ENCODE measurements around the gene STRIP2. TPM values are rescaled to one million over a fixed set of nuclear protein-coding genes. Genes with fewer than 3 reads are reported as not detected.
"Not testable (repeated sequence)": the region's sequence is repeated elsewhere in the genome, so short reads cannot be mapped to it uniquely, and the experiment has no call there.

Gene STRIP2
- total RNA-seq, 2 donors from 2014 or later = 0.28 to 2.4 TPM

GRCh38 chr7:129479831-129480230 is 45.6 kb downstream of the STRIP2 start:
- intact Hi-C loops (cut with DNase I, micrococcal nuclease) = no loop called here
- DNase-seq = no peak
- no peak for ATAC-seq

GRCh38 chr7:129480674-129481363 is 46.6 kb downstream of the STRIP2 start:
- intact Hi-C loops (cut with DNase I, micrococcal nuclease) = no loop called here
- ATAC-seq (no peak), DNase-seq (no peak)

- DNase-seq; ATAC-seq; intact Hi-C loops (cut with DNase I, micrococcal nuclease): not testable (repeated sequence)
Observed at GRCh38 chr7:129481376-129481775, 47.1 kb downstream of the STRIP2 start.

DNA sequence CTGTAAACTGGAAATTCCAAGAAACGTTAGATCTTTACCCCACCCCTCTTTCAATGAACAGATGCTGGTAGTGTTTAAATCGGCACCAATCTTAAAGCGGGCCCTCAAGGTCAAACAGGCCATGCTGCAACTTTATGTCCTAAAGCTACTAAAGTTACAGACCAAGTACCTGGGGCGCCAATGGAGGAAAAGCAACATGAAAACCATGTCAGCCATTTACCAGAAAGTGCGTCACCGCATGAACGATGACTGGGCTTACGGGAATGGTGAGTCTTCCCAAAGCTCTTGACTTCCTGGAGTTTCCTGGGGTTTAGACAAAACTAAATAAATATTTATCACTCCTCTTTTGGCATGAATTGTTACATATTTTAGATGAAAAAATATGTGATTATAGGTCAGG is 48.5 kb downstream of the STRIP2 start:
- intact Hi-C loops (cut with DNase I, micrococcal nuclease) = no loop called here
- no peak for ATAC-seq

GRCh38 chr7:129489491-129489890 is 55.3 kb downstream of the STRIP2 start:
- ATAC-seq = no peak
- no peak for DNase-seq
- intact Hi-C loops (cut with DNase I, micrococcal nuclease) = no loop called here

More for the DNA sequence above, 48.5 kb downstream of the STRIP2 start:
- no peak for DNase-seq

DNA sequence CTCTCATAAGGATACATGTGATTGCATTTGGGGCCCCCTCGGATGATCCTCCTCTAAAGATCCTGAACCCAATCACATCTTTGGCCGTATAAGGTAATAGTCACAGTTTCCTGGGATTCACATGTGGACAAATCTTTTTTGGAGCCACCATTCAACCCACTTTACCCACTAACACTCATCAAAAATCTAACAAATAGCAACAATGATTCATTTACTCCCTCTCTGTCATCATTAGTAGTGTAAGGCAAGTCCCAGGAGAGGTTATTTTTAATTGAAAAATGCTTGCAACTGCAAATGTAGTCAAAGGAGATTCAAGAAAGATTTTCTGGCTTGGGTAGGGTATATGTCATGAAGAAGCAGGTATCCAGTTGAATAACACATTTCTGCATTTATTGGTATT is 58.2 kb downstream of the STRIP2 start:
- ATAC-seq (no peak), DNase-seq (no peak)
- intact Hi-C loops (cut with DNase I, micrococcal nuclease) = no loop called here

DNA sequence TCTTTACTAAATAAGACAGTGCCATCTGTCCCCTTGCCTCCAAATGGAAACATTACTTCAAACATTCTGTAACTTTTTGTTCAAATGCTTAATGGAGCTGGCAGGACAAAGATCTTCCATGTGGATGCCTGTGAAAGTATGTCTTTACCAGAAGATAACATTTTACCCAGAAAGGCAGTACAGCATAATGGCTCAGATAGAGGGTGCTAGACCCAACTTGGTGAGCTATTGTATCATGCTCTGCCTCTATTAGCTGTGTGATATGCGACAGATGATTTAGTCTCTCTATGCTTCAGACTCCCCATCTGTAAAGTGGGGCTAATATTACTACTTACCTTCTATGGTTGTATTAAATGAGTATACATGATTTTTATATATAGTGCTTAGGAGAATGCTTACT is 59.3 kb downstream of the STRIP2 start:
- no peak for ATAC-seq
- DNase-seq = no peak
- intact Hi-C loops (cut with DNase I, micrococcal nuclease) = no loop called here

- ATAC-seq (no peak), DNase-seq (no peak)
- intact Hi-C loops (cut with DNase I, micrococcal nuclease) = no loop called here
Observed at GRCh38 chr7:129494041-129494440, 59.8 kb downstream of the STRIP2 start.

DNA sequence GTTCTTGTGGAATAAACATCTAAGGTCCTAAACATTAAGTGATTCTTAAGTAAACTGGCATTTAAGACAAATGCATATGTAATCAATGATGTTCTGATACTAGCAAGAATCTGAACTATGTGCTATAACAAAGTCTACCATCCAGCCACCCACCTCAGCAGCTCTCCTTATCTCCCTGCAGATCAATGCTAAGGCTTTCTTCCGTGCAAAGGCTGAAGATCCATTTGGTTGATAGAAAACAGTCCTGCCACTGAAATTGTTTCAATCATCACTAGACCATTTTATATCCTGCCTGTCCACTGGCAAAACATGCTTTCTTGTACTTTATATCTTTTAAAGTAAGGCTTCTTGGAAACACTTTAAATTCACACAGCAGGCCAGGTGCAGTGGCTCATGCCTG is 61.8 kb downstream of the STRIP2 start:
- ATAC-seq = no peak
- intact Hi-C loops (cut with DNase I, micrococcal nuclease) = no loop called here
- no peak for DNase-seq

- intact Hi-C loops (cut with DNase I, micrococcal nuclease) = no loop called here
- DNase-seq = no peak
- ATAC-seq = no peak
Observed at GRCh38 chr7:129496653-129497052, 62.4 kb downstream of the STRIP2 start.

DNA sequence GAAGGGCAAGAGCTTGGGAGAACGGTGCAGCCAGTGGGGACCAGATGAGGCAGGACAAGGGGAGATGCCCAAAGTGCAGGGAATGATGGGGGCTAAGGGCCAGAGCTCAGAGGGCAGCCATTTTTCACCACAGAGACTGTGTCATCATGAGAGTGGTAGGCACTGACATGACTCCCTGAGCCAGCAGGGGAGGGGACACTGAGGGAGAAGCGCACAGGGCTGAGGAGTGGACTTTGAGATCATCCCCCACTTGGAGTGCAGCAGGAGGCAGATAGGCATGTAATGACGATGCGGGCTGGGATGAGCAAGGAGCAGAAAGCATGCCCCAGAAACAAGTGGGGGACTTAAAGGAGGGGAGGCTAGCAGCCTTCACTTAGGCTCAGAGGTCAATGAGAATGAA is 62.9 kb downstream of the STRIP2 start:
- ATAC-seq (no peak), DNase-seq (no peak)
- intact Hi-C loops (cut with DNase I, micrococcal nuclease) = no loop called here

GRCh38 chr7:129498021-129498420 is 63.8 kb downstream of the STRIP2 start:
- intact Hi-C loops (cut with DNase I, micrococcal nuclease) = no loop called here
- ATAC-seq (no peak), DNase-seq (no peak)

DNA sequence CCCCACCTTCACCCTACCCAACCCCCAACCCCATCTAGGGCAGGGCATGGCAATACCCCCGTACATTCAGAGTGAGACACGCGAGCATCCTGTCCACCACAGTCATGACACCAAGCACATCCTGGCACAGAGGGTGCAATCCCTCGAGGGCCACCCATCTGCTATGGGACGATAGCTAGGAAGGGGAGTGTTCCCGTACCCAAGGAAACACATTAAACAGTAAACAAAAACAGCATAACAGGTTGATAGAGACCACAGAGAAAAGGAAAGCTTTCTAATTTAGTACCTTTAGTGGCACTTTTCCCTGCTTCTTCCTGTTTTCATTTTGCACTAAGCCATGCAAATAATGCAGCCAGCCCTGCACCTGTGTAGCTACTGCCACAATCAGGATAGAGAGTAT is 65.8 kb downstream of the STRIP2 start:
- DNase-seq (no peak), ATAC-seq (no peak)
- intact Hi-C loops (cut with DNase I, micrococcal nuclease) = no loop called here

- peak; percentile 98 for ATAC-seq
- DNase-seq = peak; percentile 62 to 84
- intact Hi-C loops (cut with DNase I, micrococcal nuclease) = no loop called here
Observed at GRCh38 chr7:129501760-129502707, 67.8 kb downstream of the STRIP2 start, which contains the start of gene SMKR1. SMKR1 (plus strand) TSS chr7:129502531; CDS start chr7:129502825, 294 bp downstream.

DNA sequence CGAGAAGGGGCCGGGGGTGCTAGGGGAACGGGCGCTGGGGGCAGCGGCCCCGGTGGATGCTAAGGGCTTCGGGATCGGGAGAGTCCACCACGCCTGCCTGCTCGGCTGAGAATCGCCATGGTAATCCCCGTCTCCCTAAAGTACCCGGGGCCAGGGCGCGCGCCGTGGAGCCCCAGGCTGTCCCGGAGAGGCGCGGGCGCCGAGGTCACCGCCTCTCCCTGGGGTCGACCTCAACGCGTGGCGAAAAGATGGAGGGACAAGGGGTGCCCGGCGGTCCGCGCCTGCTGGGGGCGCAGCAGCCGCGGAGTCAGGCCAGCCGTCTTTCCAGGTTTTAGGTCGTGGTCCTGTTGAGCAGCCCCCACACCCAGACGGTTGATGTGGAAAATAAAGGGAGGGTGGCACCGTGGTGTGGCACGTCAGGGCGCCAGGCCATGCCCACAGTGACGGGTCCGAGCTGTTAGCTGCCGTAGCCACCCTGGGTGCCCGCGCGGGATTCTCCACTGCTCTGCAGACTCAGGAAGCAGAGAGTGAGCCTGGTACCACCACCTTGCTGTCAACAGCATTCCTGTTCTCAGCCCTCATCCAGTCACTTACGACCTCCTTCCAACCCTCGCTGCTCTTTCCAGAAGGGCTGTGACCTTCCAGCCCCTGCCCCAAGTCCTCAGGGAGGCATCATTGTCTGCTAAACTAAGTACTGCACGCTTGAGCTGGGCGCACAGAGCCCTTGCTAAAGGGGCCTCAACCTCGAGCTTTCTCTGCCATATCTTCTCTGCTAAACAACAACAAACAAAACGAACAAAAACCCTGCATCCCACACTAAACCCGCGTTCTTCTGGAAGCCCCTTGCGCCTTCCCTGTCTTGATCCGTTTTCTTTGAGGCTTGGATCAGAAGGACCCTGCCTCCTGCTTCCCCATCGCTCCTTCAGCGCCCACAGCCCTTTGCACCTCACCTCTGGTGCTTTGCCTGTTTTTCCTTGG is 68.8 kb downstream of the STRIP2 start:
- intact Hi-C loops (cut with DNase I, micrococcal nuclease) = no loop called here
- peak; percentile 22 for ATAC-seq

GRCh38 chr7:129503725-129504124 is 69.5 kb downstream of the STRIP2 start:
- ATAC-seq = no peak
- DNase-seq = no peak
- intact Hi-C loops (cut with DNase I, micrococcal nuclease) = no loop called here

More for the DNA sequence above, 68.8 kb downstream of the STRIP2 start:
- no peak for DNase-seq

GRCh38 chr7:129512192-129512591 is 78.0 kb downstream of the STRIP2 start:
- intact Hi-C loops (cut with DNase I, micrococcal nuclease) = no loop called here
- ATAC-seq (no peak), DNase-seq (no peak)

DNA sequence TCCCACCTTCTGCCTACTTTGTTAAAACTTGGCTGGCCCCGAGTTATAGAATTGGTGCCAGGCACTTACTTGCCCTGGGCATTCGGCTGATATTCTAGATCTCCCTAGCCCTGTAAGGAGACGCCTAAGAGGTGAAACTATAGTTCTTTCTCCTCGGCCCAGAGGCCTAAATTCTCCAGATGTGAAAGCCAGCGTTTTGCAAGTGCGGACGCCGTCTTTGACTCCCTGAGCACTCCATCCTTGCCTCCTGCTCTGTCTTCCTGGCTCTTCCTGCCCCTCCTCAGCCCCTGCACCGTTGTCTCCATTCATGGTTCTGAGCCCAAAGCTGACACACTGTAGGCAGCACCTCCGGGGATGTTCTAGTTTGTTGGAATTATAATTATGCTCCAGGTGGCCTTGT is 79.3 kb downstream of the STRIP2 start:
- intact Hi-C loops (cut with DNase I, micrococcal nuclease) = no loop called here
- DNase-seq (no peak), ATAC-seq (no peak)

GRCh38 chr7:129514683-129515082 is 80.5 kb downstream of the STRIP2 start:
- ATAC-seq = no peak
- DNase-seq = no peak
- intact Hi-C loops (cut with DNase I, micrococcal nuclease) = no loop called here

All from left colon (tissue), 2 donors.